Glomerular visceral epithelial cell (primary cell): ENCODE results near the gene PTPRF.
"Not testable (repeated sequence)": the region's sequence is repeated elsewhere in the genome, so short reads cannot be mapped to it uniquely, and the experiment has no call there.

ENCODE experiments used
- DNase-seq: peaks from one replicate; pipeline ENCODE4 v3.0.0-alpha.2; 2016; ENCODE audit errors: extremely low spot score

PTPRF gene

DNA sequence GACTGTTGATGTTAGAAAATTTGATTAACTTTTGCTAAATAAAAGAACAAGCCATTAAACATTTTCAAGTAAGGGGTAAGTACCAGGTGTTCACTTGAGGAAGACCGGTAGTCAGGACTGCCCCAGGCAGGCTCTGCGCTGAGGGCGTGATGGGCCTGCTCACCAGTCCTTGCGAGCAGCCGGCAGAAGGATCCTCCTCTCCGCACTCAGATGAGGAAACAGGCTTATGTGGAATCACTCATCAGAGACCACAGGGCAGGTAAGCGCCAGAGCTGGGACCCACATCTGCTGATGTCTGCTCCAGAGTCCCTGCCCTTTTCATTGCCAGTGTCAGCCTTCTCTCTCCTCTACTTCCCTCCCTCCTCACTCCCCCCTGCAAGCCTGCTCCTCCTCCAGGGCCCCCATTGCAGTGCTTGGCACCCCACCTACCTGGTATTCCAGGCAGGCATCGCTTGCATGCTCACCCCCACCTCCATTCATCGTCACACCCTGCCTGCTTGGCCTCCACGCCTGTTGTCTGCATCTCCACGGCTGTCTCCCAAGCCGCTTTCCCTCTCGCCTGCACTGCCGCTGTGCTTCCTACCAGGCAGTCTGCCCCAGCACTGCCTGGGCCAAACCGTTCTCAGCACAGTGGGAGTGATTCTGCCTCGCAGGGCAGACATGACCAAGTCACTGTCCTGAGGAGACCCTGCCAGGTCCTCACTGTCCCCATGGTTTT, 94.5 kb downstream of the PTPRF start:
- no peak for DNase-seq

DNA sequence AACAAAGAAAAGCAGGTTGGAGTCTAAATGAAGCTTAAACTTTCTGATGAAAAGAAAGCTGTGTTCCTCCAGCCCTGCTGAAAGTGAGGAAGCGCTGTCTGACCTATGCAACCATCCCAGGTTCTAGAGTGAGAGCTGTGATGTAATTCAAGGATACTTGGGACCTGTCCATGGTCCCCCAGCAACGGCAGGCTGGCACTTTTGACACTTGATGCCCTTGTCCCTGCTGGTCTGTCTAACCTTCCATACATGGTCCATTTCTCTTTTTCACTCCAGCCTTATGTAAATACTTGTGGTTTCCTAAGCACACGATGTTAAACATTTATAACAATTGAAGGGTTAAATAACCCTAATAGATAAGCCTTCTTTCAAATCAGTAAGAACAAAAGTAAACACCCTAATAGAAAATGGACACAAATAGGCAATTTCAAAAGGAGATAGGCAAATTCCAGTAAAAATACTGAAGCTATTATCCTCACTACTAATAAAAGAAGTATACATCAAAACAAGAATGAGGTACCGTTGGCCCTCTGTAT, 101.5 kb downstream of the PTPRF start:
- DNase-seq, result no peak

DNA sequence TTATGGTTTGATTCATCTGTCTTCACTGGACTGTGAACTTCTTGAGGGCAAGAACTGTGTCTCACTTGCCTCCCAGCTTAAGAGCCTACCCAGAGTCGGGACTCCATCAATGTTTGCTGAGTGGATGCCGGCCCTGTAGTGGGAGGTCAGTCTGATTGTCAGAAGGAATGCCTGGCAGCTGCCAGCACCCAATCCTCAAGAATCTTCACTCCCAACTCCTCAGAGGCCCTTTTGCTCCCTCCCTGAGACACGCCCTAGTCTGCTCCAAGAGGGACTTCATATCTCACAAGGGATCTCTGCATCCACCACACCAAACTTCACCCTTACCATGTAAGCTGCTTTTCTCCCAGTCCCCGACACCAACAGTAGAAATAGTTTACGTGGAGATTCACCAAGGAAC, 104.0 kb downstream of the PTPRF start:
- DNase-seq, result no peak

DNA sequence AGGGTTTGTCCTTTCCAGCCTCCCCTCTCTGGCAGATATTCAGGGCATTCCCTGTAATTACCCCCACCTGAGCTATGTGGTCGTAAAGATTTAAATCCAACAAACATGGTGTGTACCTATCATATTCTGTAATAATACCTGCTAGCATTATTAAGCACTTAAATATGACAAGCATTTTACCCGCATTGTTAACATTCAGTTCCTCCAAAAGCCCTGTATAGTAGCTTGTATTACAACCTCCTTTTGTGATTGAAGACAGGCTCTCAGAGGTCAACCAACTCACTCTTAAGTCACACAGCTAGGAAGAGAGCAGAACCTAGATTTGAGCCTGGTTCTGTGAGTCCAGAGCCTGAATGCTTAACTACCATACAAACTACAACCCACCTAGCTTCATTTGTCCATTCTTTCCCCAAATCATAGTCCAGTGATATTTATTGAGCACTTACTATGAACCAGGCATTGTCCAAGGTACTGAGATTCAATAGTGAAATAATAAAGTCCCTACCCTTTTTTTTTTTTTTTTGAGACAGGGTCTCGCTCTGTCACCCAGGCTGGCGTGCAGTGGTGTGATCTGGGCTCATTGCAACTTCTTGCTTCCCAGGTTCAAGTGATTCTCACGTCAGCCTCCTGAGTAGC, 105.4 kb downstream of the PTPRF start:
- no peak for DNase-seq

- no peak for DNase-seq
These were observed 106.6 kb downstream of the PTPRF start for GRCh38 chr1:43637267-43637666.

- not testable (repeated sequence) for DNase-seq
These were observed 107.7 kb downstream of the PTPRF start for GRCh38 chr1:43638381-43638780.

GRCh38 chr1:43639976-43640794, 109.5 kb downstream of the PTPRF start:
- no peak for DNase-seq

GRCh38 chr1:43644558-43644957, 113.9 kb downstream of the PTPRF start:
- no peak for DNase-seq

- DNase-seq, result no peak
These were observed 114.8 kb downstream of the PTPRF start for GRCh38 chr1:43645461-43645860.

DNA sequence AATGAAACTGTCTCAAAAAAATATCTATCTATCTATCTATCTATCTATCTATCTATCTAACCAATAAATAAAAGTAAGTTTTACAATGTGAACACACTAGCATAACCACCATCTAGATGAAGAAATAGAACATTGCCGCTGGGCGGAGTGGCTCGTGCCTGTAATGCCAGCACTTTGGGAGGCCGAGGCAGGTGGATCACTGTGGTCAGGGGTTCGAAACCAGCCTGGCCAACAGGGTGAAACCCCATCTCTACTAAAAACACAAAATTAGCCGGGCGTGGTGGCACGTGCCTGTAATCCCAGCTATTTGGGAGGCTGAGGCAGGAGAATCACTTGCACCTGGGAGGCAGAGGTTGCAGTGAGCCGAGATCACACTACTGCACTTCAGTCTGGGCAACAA, 116.6 kb downstream of the PTPRF start:
- DNase-seq, result not testable (repeated sequence)

DNA sequence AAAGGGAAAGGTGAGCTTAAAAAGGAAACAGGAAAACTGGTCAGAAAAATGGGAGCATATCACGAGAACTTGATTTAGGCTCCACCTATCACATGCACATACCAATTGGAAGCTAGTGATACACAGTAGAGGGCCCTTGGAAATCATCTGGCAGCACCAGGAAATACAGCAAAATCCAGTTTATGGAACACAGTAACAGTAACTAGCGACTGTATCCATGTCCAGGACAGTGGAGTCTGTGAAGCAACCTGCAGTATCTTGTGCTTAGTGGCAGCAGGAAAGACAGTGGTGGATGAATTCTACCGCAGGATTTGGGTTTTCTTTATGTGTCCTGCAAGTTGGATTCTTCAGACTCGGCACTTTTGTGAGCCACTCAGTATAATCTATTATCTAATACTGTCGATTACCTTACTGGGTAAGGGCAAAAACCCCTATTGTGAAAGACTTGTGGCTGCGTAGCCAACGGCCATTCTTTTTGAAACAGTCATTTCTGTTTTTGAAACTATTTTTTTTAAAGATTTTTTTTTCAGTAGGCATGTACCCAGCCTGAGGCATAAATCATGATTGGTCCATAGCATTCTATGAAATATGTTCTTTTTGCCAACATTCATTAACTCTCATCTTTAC, 117.7 kb downstream of the PTPRF start:
- DNase-seq, result no peak

GRCh38 chr1:43648876-43649477, 118.3 kb downstream of the PTPRF start:
- no peak for DNase-seq

DNA sequence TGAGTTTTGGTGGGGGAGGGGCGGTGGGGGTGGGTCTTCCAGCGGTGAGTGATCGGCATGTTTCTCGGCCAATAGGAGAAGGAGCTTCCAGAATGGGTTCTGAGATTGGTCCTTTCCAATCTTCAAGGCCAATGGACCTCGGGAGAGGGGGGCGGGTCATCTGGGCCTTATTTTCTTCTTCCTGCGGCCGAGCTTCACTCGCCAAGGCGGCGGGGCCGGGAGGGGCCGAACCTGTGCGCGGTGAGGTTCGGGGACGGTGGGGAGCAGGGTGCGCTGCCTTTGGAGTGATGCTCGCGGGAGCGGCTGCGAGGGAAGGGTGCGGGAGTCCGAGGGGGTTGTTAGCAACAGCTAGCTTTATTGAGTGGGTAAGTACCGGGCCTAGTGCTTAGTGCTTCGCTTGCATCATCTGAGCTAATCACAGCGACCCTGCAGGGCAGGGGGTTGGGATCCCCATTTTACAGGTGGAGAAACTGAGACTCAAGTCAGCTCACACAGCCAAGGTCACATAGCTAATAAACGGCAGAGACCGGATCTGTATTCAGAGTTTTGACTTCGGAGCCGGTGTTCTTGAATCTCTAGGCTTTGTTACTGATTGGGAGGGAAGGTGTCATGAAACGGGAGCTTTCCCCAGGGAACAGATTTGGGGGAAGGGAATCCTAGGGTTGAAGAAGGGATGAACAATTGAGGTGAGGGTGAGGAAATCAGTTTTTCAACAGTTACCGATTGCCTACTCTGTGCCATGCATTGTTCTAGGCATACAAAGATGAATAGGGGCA, 119.8 kb downstream of the PTPRF start:
- peak; percentile 98 for DNase-seq

DNA sequence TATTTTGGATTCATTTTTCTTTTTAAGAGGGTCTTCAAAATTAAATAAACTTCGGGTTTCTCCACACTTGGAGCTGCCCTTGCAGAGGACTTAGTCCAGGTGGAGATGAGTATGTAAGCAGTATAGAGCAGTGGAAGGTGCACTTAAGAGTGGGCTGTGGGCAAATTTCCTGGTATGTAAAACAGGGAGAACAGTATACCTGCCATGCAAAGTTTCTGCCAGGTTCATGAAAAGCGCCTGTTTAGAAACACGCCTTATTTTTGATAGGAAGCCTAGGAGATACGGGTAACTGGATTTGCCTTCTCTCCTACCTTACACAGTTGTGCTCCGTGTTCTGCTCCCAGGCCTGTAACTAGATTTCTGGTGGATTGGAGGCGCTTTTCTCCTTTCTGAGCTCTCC, 120.5 kb downstream of the PTPRF start:
- no peak for DNase-seq

DNA sequence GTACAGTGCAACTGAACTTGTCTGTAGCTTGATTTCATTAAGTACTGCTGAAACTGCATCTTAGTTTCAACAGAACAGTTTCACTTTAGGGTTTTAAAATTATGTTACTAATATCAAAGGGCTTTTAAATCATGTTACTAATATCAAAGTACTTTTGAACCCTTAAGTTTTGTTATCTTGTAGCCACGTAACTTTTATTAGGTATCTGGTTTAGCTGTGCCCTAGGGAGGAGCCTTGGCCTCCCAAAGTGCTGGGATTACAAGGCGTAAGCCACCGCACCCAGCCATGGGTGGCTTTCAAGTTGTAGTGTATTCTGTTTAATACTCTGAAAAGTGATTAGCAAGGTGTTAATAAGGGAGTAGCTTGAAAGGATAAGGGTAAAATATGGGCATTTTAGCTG, 121.2 kb downstream of the PTPRF start:
- DNase-seq, result no peak

DNA sequence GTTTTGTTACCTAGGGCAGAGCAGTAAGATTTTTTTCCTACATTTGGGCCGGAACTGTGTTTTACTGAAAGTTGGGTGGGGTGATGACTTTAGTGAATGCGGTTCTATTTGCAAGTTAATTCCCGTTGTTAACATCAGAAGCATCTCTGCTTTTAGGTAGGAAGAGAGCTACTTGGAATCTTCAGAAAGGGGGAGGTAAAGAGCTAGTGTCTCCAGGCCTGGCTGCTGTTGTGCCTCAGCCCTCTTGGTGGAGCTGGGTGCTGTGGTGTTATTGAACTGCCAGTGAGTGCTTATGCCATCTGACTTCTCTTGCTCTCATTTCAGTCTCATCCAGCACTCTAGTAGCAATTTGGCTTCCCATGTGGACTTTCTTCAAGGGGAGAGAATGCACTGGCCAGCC, 122.7 kb downstream of the PTPRF start:
- peak; percentile 49 for DNase-seq

- DNase-seq, result no peak
These were observed 123.2 kb downstream of the PTPRF start for GRCh38 chr1:43653893-43654292.

DNA sequence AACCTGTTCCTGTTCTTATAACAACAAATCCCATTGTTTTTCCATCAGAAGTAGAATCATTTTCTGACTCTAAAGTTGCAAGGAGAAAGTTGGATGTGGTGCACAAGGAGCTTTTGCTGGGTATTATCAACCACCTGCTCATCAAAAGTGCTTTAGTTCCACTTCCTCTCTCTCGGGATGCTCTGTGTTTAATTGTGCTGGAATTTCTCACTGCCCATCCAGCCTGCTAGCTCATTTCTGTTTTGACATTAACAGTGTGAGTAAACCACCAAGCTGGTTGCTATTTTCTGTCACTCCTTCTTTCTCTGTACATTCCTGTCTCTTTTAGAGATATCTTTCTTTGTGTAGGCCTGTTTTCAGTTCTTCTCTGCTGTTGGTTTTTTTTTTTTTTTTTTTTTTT, 125.3 kb downstream of the PTPRF start:
- no peak for DNase-seq

- no peak for DNase-seq
These were observed 128.8 kb downstream of the PTPRF start for GRCh38 chr1:43659212-43660166.

- no peak for DNase-seq
These were observed 129.7 kb downstream of the PTPRF start for GRCh38 chr1:43660355-43660754.
